HEK293 (cell line): ENCODE results near the gene THAP4.

Experiments used
- ATF2 ChIP-seq: fragments of 450-650 bp; formaldehyde crosslinking; IDR thresholded peaks from 2 replicates; pipeline ENCODE4 v1.5.1; 2016; ENCODE audit warnings: missing biosample characterization, missing genetic modification characterization, low read depth
- CTCF ChIP-seq: fragments of 450-650 bp; formaldehyde crosslinking; IDR thresholded peaks from 2 replicates; pipeline ENCODE4 v1.5.1; 2016; ENCODE audit warnings: missing biosample characterization, missing genetic modification characterization
- ELK4 ChIP-seq: IDR thresholded peaks from 2 replicates; pipeline ENCODE4 v1.6.1; 2011; ENCODE audit warnings: mild to moderate bottlenecking, low read depth, low read length, borderline replicate concordance
- GFI1B ChIP-seq: fragments of 450-650 bp; formaldehyde crosslinking; IDR thresholded peaks from 2 replicates; pipeline ENCODE4 v1.5.1; 2016; ENCODE audit warnings: missing biosample characterization, missing genetic modification characterization
- GLI4 ChIP-seq: fragments of 450-650 bp; formaldehyde crosslinking; IDR thresholded peaks from 2 replicates; pipeline ENCODE4 v1.5.1; 2016; ENCODE audit warnings: missing biosample characterization, missing genetic modification characterization
- GLIS2 ChIP-seq: fragments of 450-650 bp; formaldehyde crosslinking; IDR thresholded peaks from 2 replicates; pipeline ENCODE4 v1.5.1; 2016; ENCODE audit warnings: missing biosample characterization, missing genetic modification characterization
- PRDM10 ChIP-seq: fragments of 450-650 bp; formaldehyde crosslinking; IDR thresholded peaks from 2 replicates; pipeline ENCODE4 v1.5.1; 2016; ENCODE audit warnings: missing biosample characterization, missing genetic modification characterization
- YY2 ChIP-seq: fragments of 450-650 bp; formaldehyde crosslinking; IDR thresholded peaks from 2 replicates; pipeline ENCODE4 v1.5.1; 2016; ENCODE audit warnings: missing biosample characterization, missing genetic modification characterization
- ZBTB21 ChIP-seq: fragments of 450-650 bp; formaldehyde crosslinking; IDR thresholded peaks from 2 replicates; pipeline ENCODE4 v1.5.1; 2017; ENCODE audit warnings: missing biosample characterization, missing genetic modification characterization
- ZBTB26 ChIP-seq: fragments of 450-650 bp; formaldehyde crosslinking; optimal IDR thresholded peaks from 2 replicates; pipeline ENCODE3; 2016; ENCODE audit warnings: missing biosample characterization, mild to moderate bottlenecking, missing genetic modification characterization
- ZNF239 ChIP-seq: fragments of 450-650 bp; formaldehyde crosslinking; IDR thresholded peaks from 2 replicates; pipeline ENCODE4 v1.5.1; 2016; ENCODE audit warnings: missing biosample characterization, missing genetic modification characterization
- ZNF26 ChIP-seq: fragments of 450-650 bp; formaldehyde crosslinking; IDR thresholded peaks from 2 replicates; pipeline ENCODE4 v1.5.1; 2016; ENCODE audit warnings: missing biosample characterization, missing genetic modification characterization
- ZNF274 ChIP-seq, 2 experiments: fragments of 200-500 bp in 1 of 2; fragments of 450-650 bp in 1 of 2; sonication (Bioruptor generic) in 1 of 2; formaldehyde crosslinking in 1 of 2; IDR thresholded peaks; 2 replicates each; pipeline versions ENCODE4 v1.5.1 to v1.6.1; 2014 to 2016; ENCODE audit warnings: borderline replicate concordance in 1 of 2, inconsistent platforms in 1 of 2, low read length in 1 of 2, missing biosample characterization in 1 of 2, missing genetic modification characterization in 1 of 2
- ZNF521 ChIP-seq: fragments of 450-650 bp; formaldehyde crosslinking; IDR thresholded peaks from 2 replicates; pipeline ENCODE4 v1.5.1; 2017; ENCODE audit warnings: missing biosample characterization, mild to moderate bottlenecking, missing genetic modification characterization

- TF ChIP-seq GLIS2 (tag by site-specific recombination) (no peak), ZBTB21 (tag by site-specific recombination) (no peak), ATF2 (tag by site-specific recombination) (no peak), CTCF (no peak), GFI1B (no peak), ZNF521 (no peak), ELK4 (no peak), GLI4 (no peak), ZNF26 (tag by site-specific recombination) (no peak), PRDM10 (no peak), YY2 (no peak), ZNF274 (IDR thresholded peaks at IDR 0.05; ENCODE audit: low read length) (no peak), ZNF274 (tag by site-specific recombination; IDR thresholded peaks at IDR 0.05; ENCODE audit: borderline replicate concordance) (no peak), ZBTB26 (tag by site-specific recombination) (no peak), ZNF239 (tag by site-specific recombination) (no peak)
These were observed 15.2 kb upstream of the THAP4 start for GRCh38 chr2:241652142-241652541.
